Osteoblast (primary cell): ENCODE results near the gene SZT2. TPM values are rescaled to one million over a fixed set of nuclear protein-coding genes. Genes with fewer than 3 reads are reported as not detected.

Source experiments
- DNase-seq: peaks from one replicate; pipeline ENCODE4 v3.0.0; 2011; ENCODE audit warnings: low spot score, mixed read lengths; ENCODE audit not compliant: insufficient read length; ENCODE audit errors: missing footprints
- H2AFZ ChIP-seq: 2 replicates; pipeline ENCODE4 v1.6.0; 2011; ENCODE audit warnings: mild to moderate bottlenecking, low read length
- H3K27ac ChIP-seq: 2 replicates; pipeline ENCODE4 v1.5.1; 2011; ENCODE audit warnings: mild to moderate bottlenecking, low read depth, low read length, moderate library complexity
- H3K27me3 ChIP-seq: 2 replicates; pipeline ENCODE4 v1.6.0; 2012; ENCODE audit warnings: mild to moderate bottlenecking, control low read depth, inconsistent platforms, low read length, moderate library complexity; ENCODE audit not compliant: insufficient read depth
- H3K36me3 ChIP-seq: 2 replicates; pipeline ENCODE4 v1.5.1; 2011; ENCODE audit warnings: mild to moderate bottlenecking, low read length, control low read depth, moderate library complexity; ENCODE audit not compliant: insufficient read depth
- H3K4me1 ChIP-seq: 2 replicates; pipeline ENCODE4 v1.5.1; 2011; ENCODE audit warnings: mild to moderate bottlenecking, low read length, control low read depth, moderate library complexity; ENCODE audit not compliant: insufficient read depth
- H3K4me2 ChIP-seq: 2 replicates; pipeline ENCODE4 v1.6.0; 2011; ENCODE audit warnings: mild to moderate bottlenecking, low read length; ENCODE audit not compliant: insufficient read depth
- H3K4me3 ChIP-seq: fragments of 200-600 bp; sonication (generic); 3 replicates; pipeline ENCODE4 v1.5.1; 2012; ENCODE audit warnings: mild to moderate bottlenecking, low read length, inconsistent platforms; ENCODE audit not compliant: insufficient read depth
- H3K79me2 ChIP-seq: 2 replicates; pipeline ENCODE4 v1.6.0; 2012; ENCODE audit warnings: mild to moderate bottlenecking, low read length, control low read depth, inconsistent platforms; ENCODE audit not compliant: insufficient read depth
- H3K9me3 ChIP-seq: 2 replicates; pipeline ENCODE4 v1.5.1; 2011; ENCODE audit warnings: low read depth, low read length, control low read depth
- H4K20me1 ChIP-seq: 2 replicates; pipeline ENCODE4 v1.6.0; 2012; ENCODE audit warnings: mild to moderate bottlenecking, low read length, control low read depth; ENCODE audit not compliant: insufficient read depth
- CTCF ChIP-seq: IDR thresholded peaks from 2 replicates; pipeline ENCODE4 v1.5.1; 2011; ENCODE audit warnings: mild to moderate bottlenecking, low read depth, low read length, moderate library complexity; ENCODE audit errors: extremely low read depth
- total RNA-seq: library from RNA; depleted of rRNA; stranded (reverse); fragments of >200 nt; gene quantifications from 2 replicates; pipeline ENCODE4 v1.2.3, GENCODE V29; 2012

Gene SZT2
- total RNA-seq, 1 donor: 42.0 TPM

GRCh38 chr1:43450251-43450941 is 60.7 kb downstream of the SZT2 start:
- Histone ChIP-seq H3K36me3 (peaks cover 68% of the 10 kb centered on the region), H3K79me2 (peaks cover 8% of the 10 kb centered on the region), H3K27ac (no peak overlapping the region), H3K9me3 (no peaks in the 10 kb centered on the region), H3K27me3 (no peaks in the 10 kb centered on the region), H3K4me2 (no peak overlapping the region), H3K4me1 (peaks cover 11% of the 10 kb centered on the region), H3K4me3 (no peak overlapping the region), H4K20me1 (no peaks in the 10 kb centered on the region), H2AFZ (no peak overlapping the region)
- no peak for TF ChIP-seq CTCF
- DNase-seq: no peak

DNA sequence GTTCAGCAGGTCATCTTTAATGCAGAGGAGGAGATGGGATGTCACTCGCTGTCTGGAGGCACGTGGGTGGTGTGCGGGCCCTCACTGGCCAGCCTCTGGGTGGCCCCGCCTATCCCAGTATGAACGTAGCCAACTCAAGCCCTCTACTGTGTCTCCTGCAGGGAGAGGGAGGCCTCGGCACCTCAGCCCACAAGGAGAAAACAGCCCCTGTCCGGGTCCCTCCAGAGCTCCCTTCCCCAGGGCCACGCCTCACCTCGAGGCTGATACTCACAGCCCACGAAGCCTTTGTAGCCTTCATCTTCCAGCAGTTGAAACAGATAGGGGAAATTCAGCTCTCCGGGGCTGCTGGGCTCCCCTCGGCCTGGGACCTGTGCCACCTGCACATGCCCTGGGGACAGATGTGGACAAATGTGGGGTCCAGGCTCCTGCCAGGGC is 61.5 kb downstream of the SZT2 start:
- peak; percentile 66 for DNase-seq
- Histone ChIP-seq H3K27ac (no peak overlapping the region), H2AFZ (no peak overlapping the region), H3K9me3 (no peaks in the 10 kb centered on the region), H3K4me3 (no peak overlapping the region), H4K20me1 (no peaks in the 10 kb centered on the region), H3K79me2 (peaks cover 8% of the 10 kb centered on the region), H3K27me3 (no peaks in the 10 kb centered on the region), H3K4me2 (no peak overlapping the region), H3K36me3 (peaks cover 62% of the 10 kb centered on the region), H3K4me1 (peaks cover 11% of the 10 kb centered on the region)
- TF ChIP-seq CTCF: no peak

- Histone ChIP-seq H3K4me1 (peaks cover 11% of the 10 kb centered on the region), H3K27ac (no peak overlapping the region), H3K79me2 (peaks cover 8% of the 10 kb centered on the region), H4K20me1 (no peaks in the 10 kb centered on the region), H3K9me3 (no peaks in the 10 kb centered on the region), H3K27me3 (no peaks in the 10 kb centered on the region), H3K4me3 (no peak overlapping the region), H3K36me3 (peaks cover 55% of the 10 kb centered on the region), H2AFZ (no peak overlapping the region), H3K4me2 (peak overlapping the region; percentile 95)
- TF ChIP-seq CTCF: no peak
- DNase-seq: peak; percentile 77
These were observed 62.2 kb downstream of the SZT2 start for GRCh38 chr1:43451701-43452532.
